Measurements from ENCODE around the gene IP6K1. TPM values are rescaled to one million over a fixed set of nuclear protein-coding genes. Genes with fewer than 3 reads are reported as not detected.

The IP6K1 gene
- total RNA-seq, 6 experiments from 2014 or later = 12.6 to 19.6 (median 16.2) TPM

DNA sequence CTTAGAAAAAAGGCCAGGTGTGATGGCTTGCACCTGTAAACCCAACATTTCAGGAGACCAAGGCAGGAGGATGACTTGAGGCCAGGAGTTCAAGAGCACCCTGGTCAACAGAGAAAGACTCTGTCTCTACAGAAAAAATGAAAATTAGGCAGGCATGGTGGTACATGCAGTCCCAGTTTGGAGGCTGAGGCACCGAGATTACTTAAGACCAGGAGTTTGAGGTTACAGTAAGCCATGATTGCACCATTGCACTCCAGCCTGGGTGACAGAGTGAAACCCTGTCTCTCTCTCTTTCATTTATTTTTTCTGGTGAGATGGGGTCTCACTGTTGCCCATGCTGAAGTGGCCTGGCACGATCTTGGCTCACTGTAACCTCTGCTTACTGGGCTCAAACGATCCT is 24.7 kb downstream of the IP6K1 start:
- 86% methylated on average over 3 of the region's 3 CpGs for WGBS (ENCODE audit: insufficient coverage, low coverage, low lambda C conversion rate, missing lambda C conversion rate)
- intact Hi-C loops (cut with DNase I) = no loop called here
- no peaks in the 10 kb centered on the region for H3K9me3 ChIP-seq
- no peak for DNase-seq
- H3K27me3 ChIP-seq = no peaks in the 10 kb centered on the region
- no peak for ATAC-seq
- H3K36me3 ChIP-seq = no peaks in the 10 kb centered on the region
- H3K4me3 ChIP-seq = no peak overlapping the region
- no peaks in the 10 kb centered on the region for H3K4me1 ChIP-seq
- H3K27ac ChIP-seq = no peak overlapping the region
- no peak for TF ChIP-seq POLR2A (IDR thresholded peaks at IDR 0.05)
- TF ChIP-seq, protein P1, sequence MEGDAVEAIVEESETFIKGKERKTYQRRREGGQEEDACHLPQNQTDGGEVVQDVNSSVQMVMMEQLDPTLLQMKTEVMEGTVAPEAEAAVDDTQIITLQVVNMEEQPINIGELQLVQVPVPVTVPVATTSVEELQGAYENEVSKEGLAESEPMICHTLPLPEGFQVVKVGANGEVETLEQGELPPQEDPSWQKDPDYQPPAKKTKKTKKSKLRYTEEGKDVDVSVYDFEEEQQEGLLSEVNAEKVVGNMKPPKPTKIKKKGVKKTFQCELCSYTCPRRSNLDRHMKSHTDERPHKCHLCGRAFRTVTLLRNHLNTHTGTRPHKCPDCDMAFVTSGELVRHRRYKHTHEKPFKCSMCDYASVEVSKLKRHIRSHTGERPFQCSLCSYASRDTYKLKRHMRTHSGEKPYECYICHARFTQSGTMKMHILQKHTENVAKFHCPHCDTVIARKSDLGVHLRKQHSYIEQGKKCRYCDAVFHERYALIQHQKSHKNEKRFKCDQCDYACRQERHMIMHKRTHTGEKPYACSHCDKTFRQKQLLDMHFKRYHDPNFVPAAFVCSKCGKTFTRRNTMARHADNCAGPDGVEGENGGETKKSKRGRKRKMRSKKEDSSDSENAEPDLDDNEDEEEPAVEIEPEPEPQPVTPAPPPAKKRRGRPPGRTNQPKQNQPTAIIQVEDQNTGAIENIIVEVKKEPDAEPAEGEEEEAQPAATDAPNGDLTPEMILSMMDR (IDR thresholded peaks at IDR 0.05) = no peak

GRCh38 chr3:49759226-49759625 is 27.1 kb downstream of the IP6K1 start:
- Histone ChIP-seq H3K27ac (no peak overlapping the region), H3K27me3 (no peaks in the 10 kb centered on the region), H3K4me3 (no peak overlapping the region), H3K4me1 (no peaks in the 10 kb centered on the region), H3K9me3 (no peaks in the 10 kb centered on the region), H3K36me3 (no peaks in the 10 kb centered on the region)
- no peak for TF ChIP-seq POLR2A (IDR thresholded peaks at IDR 0.05)
- TF ChIP-seq, protein P1 (IDR thresholded peaks at IDR 0.05) = no peak
- WGBS (ENCODE audit: insufficient coverage, low coverage, low lambda C conversion rate, missing lambda C conversion rate) = 57% methylated on average over 1 of the region's 1 CpG
- intact Hi-C loops (cut with DNase I) = no loop called here
- no peak for DNase-seq
- ATAC-seq = no peak

GRCh38 chr3:49757197-49757596 is 29.1 kb downstream of the IP6K1 start:
- Histone ChIP-seq H3K36me3 (no peaks in the 10 kb centered on the region), H3K27ac (no peak overlapping the region), H3K4me3 (no peak overlapping the region), H3K4me1 (no peaks in the 10 kb centered on the region), H3K9me3 (no peaks in the 10 kb centered on the region), H3K27me3 (no peaks in the 10 kb centered on the region)
- DNase-seq (no peak), ATAC-seq (no peak)
- 55% methylated on average over 1 of the region's 2 CpGs for whole genome bisulfite sequencing (ENCODE audit: insufficient coverage, low coverage, low lambda C conversion rate, missing lambda C conversion rate)
- intact Hi-C loops (cut with DNase I) = no loop called here
- no peak for TF ChIP-seq POLR2A (IDR thresholded peaks at IDR 0.05)
- TF ChIP-seq, protein P1 (IDR thresholded peaks at IDR 0.05) = no peak

GRCh38 chr3:49756036-49756435 is 30.3 kb downstream of the IP6K1 start:
- no peak for DNase-seq
- H3K27ac ChIP-seq = no peak overlapping the region
- intact Hi-C loops (cut with DNase I) = no loop called here
- no peaks in the 10 kb centered on the region for H3K36me3 ChIP-seq
- no peak overlapping the region for H3K4me3 ChIP-seq
- H3K27me3 ChIP-seq = no peaks in the 10 kb centered on the region
- H3K9me3 ChIP-seq = no peaks in the 10 kb centered on the region
- 77% methylated on average over 1 of the region's 1 CpG for WGBS (ENCODE audit: insufficient coverage, low coverage, low lambda C conversion rate, missing lambda C conversion rate)
- H3K4me1 ChIP-seq = no peaks in the 10 kb centered on the region
- ATAC-seq = no peak
- TF ChIP-seq, protein P1 (IDR thresholded peaks at IDR 0.05) = no peak

DNA sequence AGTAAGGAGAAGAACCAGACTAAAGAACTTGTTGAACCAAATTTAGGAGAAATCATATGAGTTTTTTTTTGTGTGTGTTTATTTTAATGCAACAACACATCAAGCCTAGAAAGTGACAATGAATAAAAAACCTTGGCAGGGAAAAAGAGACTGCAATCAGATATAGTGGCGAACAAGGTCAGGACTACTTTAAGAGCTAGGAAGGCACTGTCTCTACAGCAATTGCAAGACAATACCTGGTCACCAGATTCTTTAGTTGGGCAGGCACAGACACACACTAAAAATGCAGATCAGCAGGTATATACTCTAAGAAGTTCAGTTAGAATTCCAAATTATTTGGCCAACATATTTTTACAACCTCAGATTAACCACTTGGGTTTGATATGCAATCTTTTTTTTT is 31.8 kb downstream of the IP6K1 start:
- Histone ChIP-seq H3K27me3 (no peaks in the 10 kb centered on the region), H3K27ac (no peak overlapping the region), H3K36me3 (no peaks in the 10 kb centered on the region), H3K4me1 (peaks cover 0 to 9% (median 4%) of the 10 kb centered on the region in 4 donors), H3K4me3 (no peak overlapping the region), H3K9me3 (no peaks in the 10 kb centered on the region)
- no peak for ATAC-seq
- intact Hi-C loops (cut with DNase I) = no loop called here
- TF ChIP-seq, protein P1 (IDR thresholded peaks at IDR 0.05) = no peak
- WGBS (ENCODE audit: insufficient coverage, low coverage, low lambda C conversion rate, missing lambda C conversion rate) = 87% methylated on average over 1 of the region's 1 CpG
- no peak for DNase-seq
